Endodermal cell (in vitro differentiated cells): ENCODE data around the gene OR1I1. TPM values are rescaled to one million over a fixed set of nuclear protein-coding genes. Genes with fewer than 3 reads are reported as not detected.

Experiments used
- DNase-seq: peaks from one replicate; pipeline ENCODE4 v3.0.0-alpha.2; 2017
- H3K27ac ChIP-seq: 2 replicates; pipeline ENCODE4 v1.5.1; 2013; ENCODE audit warnings: mild to moderate bottlenecking, low read depth, low read length, moderate library complexity
- H3K27me3 ChIP-seq: 2 replicates; pipeline ENCODE4 v1.6.1; 2013; ENCODE audit warnings: mild to moderate bottlenecking, low read length, moderate library complexity; ENCODE audit not compliant: insufficient read depth, control insufficient read depth, poor library complexity, severe bottlenecking
- H3K36me3 ChIP-seq: 2 replicates; pipeline ENCODE4 v1.7.0; 2013; ENCODE audit warnings: mild to moderate bottlenecking, low read length, moderate library complexity; ENCODE audit not compliant: control insufficient read depth, insufficient read depth
- H3K4me1 ChIP-seq: one replicate; pipeline ENCODE4 v1.7.0; 2013; ENCODE audit warnings: low read length; ENCODE audit not compliant: control insufficient read depth, insufficient read depth
- H3K4me3 ChIP-seq: 2 replicates; pipeline ENCODE4 v1.5.1; 2013; ENCODE audit warnings: mild to moderate bottlenecking, low read length, moderate library complexity
- H3K9ac ChIP-seq: 2 replicates; pipeline ENCODE4 v1.6.1; 2013; ENCODE audit warnings: mild to moderate bottlenecking, low read length, moderate library complexity; ENCODE audit not compliant: poor library complexity, severe bottlenecking; ENCODE audit errors: extremely low read depth
- H3K9me3 ChIP-seq: 2 replicates; pipeline ENCODE4 v1.6.1; 2013; ENCODE audit warnings: mild to moderate bottlenecking, low read length, moderate library complexity; ENCODE audit not compliant: control insufficient read depth
- H3K27ac Mint-ChIP-seq: 2 replicates; pipeline ENCODE4 v1.8.0; 2020; ENCODE audit warnings: mixed read lengths
- H3K27me3 Mint-ChIP-seq: 2 replicates; pipeline ENCODE4 v1.8.0; 2021; ENCODE audit warnings: mild to moderate bottlenecking, mixed read lengths; ENCODE audit not compliant: insufficient read depth
- H3K36me3 Mint-ChIP-seq: 2 replicates; pipeline ENCODE4 v1.8.0; 2020; ENCODE audit warnings: low read depth, mixed read lengths
- H3K4me1 Mint-ChIP-seq: 2 replicates; pipeline ENCODE4 v1.8.0; 2020; ENCODE audit warnings: mixed read lengths
- H3K4me3 Mint-ChIP-seq: 2 replicates; pipeline ENCODE4 v1.8.0; 2020; ENCODE audit warnings: mild to moderate bottlenecking, moderate library complexity, mixed read lengths
- H3K9me3 Mint-ChIP-seq: 2 replicates; pipeline ENCODE4 v1.8.0; 2020; ENCODE audit warnings: mild to moderate bottlenecking, mixed read lengths
- WGBS, 2 experiments: methylation state at CpG; one replicate each; pipeline versions ENCODE4 v1.1.5 to v1.1.7; 2013; ENCODE audit warnings: missing lambda C conversion rate in 2 of 2, mixed read lengths in 1 of 2; ENCODE audit not compliant: insufficient coverage in 1 of 2, insufficient read length in 1 of 2; 5-methylcytosine and 5-hydroxymethylcytosine counted together
- long read RNA-seq, 4 experiments: library from polyadenylated mRNA in 2 of 4; library from RNA in 1 of 4; library from capped mRNA in 1 of 4; stranded (forward) in 3 of 4; unstranded in 1 of 4; transcript quantifications; one replicate each; pipeline ENCODE4 v2.0.0, GENCODE V29; 2020 to 2021; ENCODE audit warnings: inconsistent platforms in 1 of 4
- polyA plus RNA-seq, 2 experiments: library from polyadenylated mRNA; stranded (reverse); fragments of 50-300 nt; gene quantifications; one replicate each; pipeline ENCODE4 v1.2.3, GENCODE V29; 2013
- total RNA-seq, 2 donors: library from RNA; stranded (reverse); fragmentation: NEBNext Ultra II Directional in 1 of 2; extraction: Animal tissue kit (Norgen Biotek cat#: 25700) in 1 of 2; gene quantifications; 2 replicates in 1 of 2; 3 replicates in 1 of 2; pipeline ENCODE4 v1.2.1, GENCODE V29; 2021
- TF ChIP-seq, protein P1 (sequence below): fragments of 200-600 bp; sonication (generic); conservative IDR thresholded peaks from 2 replicates; pipeline ENCODE4 v1.5.0; 2021; ENCODE audit warnings: antibody characterized with exemption, mild to moderate bottlenecking

OR1I1 gene, protein sequence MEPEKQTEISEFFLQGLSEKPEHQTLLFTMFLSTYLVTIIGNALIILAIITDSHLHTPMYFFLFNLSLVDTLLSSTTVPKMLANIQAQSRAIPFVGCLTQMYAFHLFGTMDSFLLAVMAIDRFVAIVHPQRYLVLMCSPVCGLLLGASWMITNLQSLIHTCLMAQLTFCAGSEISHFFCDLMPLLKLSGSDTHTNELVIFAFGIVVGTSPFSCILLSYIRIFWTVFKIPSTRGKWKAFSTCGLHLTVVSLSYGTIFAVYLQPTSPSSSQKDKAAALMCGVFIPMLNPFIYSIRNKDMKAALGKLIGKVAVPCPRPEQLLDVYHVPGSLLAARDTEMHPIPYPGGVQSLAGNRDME
- not detected for total RNA-seq
- polyA plus RNA-seq (2013, experiment 1 of 2), result not detected
- polyA plus RNA-seq (2013, experiment 2 of 2), result not detected
- long read RNA-seq, experiment 1, result 0 reads
- long read RNA-seq, experiment 2, result 0 reads
- long read RNA-seq, experiment 3, result 0 reads
- long read RNA-seq, experiment 4, result 0 reads

DNA sequence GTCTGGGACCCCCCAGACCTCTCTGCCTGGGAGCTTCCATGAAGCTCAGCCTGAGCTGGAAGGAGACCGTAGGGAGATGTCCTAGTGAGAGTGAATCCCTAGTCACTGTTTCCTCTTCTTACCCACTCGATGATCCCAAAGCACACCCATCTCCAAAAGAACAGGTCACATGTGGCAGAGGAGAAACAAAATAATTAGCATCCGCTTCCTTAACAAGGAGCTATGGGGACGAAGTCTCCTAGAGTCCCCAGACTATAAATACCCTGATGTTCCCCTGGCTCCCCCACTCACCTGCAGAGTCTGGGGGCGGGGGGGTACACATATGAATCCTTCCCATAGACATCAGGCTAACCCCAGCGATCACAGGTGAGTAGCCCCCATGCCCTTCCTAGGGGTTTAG is at the start of gene OR1I1:
Gene OR1I1, plus strand, starts transcription at position 301 of the 400 bp plus-strand sequence. CDS start 4,855 bp downstream, outside the sequence.
- Mint-ChIP-seq H3K27ac (no peak within 1 kb of the TSS), H3K4me1 (no peaks in the 10 kb centered on the region), H3K9me3 (peaks cover 10% of the 10 kb centered on the region), H3K4me3 (no peak within 1 kb of the TSS), H3K27me3 (peaks cover 20% of the 10 kb centered on the region), H3K36me3 (no peaks in the 10 kb centered on the region)
- TF ChIP-seq, protein P1, sequence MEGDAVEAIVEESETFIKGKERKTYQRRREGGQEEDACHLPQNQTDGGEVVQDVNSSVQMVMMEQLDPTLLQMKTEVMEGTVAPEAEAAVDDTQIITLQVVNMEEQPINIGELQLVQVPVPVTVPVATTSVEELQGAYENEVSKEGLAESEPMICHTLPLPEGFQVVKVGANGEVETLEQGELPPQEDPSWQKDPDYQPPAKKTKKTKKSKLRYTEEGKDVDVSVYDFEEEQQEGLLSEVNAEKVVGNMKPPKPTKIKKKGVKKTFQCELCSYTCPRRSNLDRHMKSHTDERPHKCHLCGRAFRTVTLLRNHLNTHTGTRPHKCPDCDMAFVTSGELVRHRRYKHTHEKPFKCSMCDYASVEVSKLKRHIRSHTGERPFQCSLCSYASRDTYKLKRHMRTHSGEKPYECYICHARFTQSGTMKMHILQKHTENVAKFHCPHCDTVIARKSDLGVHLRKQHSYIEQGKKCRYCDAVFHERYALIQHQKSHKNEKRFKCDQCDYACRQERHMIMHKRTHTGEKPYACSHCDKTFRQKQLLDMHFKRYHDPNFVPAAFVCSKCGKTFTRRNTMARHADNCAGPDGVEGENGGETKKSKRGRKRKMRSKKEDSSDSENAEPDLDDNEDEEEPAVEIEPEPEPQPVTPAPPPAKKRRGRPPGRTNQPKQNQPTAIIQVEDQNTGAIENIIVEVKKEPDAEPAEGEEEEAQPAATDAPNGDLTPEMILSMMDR, result no peak
- Histone ChIP-seq H3K27me3 (no peaks in the 10 kb centered on the region), H3K4me1 (no peaks in the 10 kb centered on the region), H3K9me3 (no peaks in the 10 kb centered on the region), H3K27ac (no peak within 1 kb of the TSS), H3K4me3 (no peak within 1 kb of the TSS), H3K36me3 (no peaks in the 10 kb centered on the region), H3K9ac (no peak within 1 kb of the TSS)
- WGBS, 2 experiments, result 70 to 100% methylated on average over 1 to 6 of the region's 6 CpGs
- DNase-seq, result no peak

DNA sequence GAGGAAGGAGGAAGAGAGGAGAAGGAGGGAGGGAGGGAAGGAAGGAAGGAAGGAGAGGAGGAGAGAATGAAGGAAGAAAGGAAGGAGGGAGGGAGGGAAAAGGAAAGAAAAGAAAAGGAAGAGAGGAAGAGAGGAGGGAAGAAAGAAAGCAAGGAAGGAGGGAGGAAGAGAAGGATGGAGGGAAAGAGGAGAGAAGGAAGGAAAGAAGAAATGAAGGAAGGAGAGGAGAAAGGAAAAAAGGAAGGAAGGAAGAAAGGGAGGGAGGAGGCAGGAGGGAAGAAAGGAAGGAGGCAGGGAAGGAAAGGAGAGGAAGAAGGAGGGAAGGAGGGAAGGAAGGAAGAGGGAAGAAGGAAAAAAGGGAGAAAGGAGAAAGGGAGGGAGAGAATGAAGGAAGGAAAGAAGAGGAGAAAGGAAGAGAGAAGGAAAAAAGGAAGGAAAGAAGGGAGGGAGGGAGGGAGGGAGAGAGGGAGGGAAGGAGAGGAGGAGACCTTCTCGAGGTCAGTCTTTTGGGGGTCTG is 46.2 kb upstream of the OR1I1 start:
- H3K9me3 Mint-ChIP-seq, result peaks cover 76% of the 10 kb centered on the region

DNA sequence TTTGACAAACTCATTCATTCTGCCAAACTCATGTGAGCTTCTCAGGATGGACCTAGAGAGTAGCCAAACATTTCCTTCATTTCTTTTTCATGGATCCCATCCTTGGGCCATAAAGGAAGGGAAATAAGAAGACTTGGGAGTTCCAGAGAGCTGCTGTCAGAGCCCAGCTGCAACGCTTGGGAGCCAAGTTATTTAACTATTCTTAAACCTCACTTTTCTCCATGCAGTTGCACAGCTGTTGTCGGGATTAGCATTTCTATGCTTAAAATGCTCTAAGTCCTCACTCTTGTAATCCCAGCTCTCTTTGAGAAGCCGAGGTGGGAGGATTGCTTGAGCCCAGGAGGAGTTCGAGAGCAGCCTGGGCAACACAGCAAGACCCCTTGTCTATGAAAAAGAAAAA is 44.4 kb upstream of the OR1I1 start:
- H3K9me3 ChIP-seq, result peaks cover 44% of the 10 kb centered on the region
- no peak overlapping the region for H3K4me3 ChIP-seq
- H3K4me1 Mint-ChIP-seq, result no peaks in the 10 kb centered on the region
- TF ChIP-seq, protein P1, result no peak
- no peak for DNase-seq
- no peaks in the 10 kb centered on the region for H3K27me3 ChIP-seq
- H3K27ac ChIP-seq, result no peak overlapping the region
- H3K4me1 ChIP-seq, result no peaks in the 10 kb centered on the region
- H3K9ac ChIP-seq, result no peak overlapping the region
- H3K27me3 Mint-ChIP-seq, result no peaks in the 10 kb centered on the region
- peaks cover 59% of the 10 kb centered on the region for H3K9me3 Mint-ChIP-seq
- WGBS, 2 experiments, result 46 to 64% methylated on average over 2 to 4 of the region's 4 CpGs
- no peaks in the 10 kb centered on the region for H3K36me3 ChIP-seq
- H3K4me3 Mint-ChIP-seq, result no peak overlapping the region
- no peak overlapping the region for H3K27ac Mint-ChIP-seq
- no peaks in the 10 kb centered on the region for H3K36me3 Mint-ChIP-seq

More for the DNA sequence above, 46.2 kb upstream of the OR1I1 start:
- Histone ChIP-seq H3K36me3 (no peaks in the 10 kb centered on the region), H3K27me3 (no peaks in the 10 kb centered on the region), H3K9me3 (peaks cover 42% of the 10 kb centered on the region), H3K9ac (no peak overlapping the region), H3K4me3 (no peak overlapping the region), H3K27ac (no peak overlapping the region), H3K4me1 (no peaks in the 10 kb centered on the region)
- Mint-ChIP-seq H3K36me3 (no peaks in the 10 kb centered on the region), H3K4me1 (no peaks in the 10 kb centered on the region), H3K27ac (no peak overlapping the region), H3K27me3 (no peaks in the 10 kb centered on the region), H3K4me3 (no peak overlapping the region)
- TF ChIP-seq, protein P1, result no peak
- no peak for DNase-seq
- WGBS, 2 experiments, result 50% methylated on average over 1 of the region's 1 CpG; no CpG with 5 or more reads in 1 of the 2 experiments
